H1 (cell line): Measurements from ENCODE around the gene UBP1. TPM values are rescaled to one million over a fixed set of nuclear protein-coding genes. Genes with fewer than 3 reads are reported as not detected.

Experiments
- CHD7 ChIP-seq: fragments of 300-600 bp; sonication (generic); IDR thresholded peaks from 2 replicates; pipeline ENCODE4 v1.7.1; 2012; ENCODE audit warnings: low read length, moderate library complexity, mild to moderate bottlenecking, inconsistent platforms; ENCODE audit not compliant: insufficient replicate concordance
- polyA plus RNA-seq, 7 experiments: library from polyadenylated mRNA; depleted of rRNA in 3 of 7; stranded (reverse) in 5 of 7; unstranded in 2 of 7; fragments of >200 nt in 5 of 7; fragments of 200-250 nt in 2 of 7; gene quantifications; 1 replicate in 5 of 7; 2 replicates in 1 of 7; 4 replicates in 1 of 7; pipeline versions ENCODE4 v1.2.1 to v1.2.3, GENCODE V29; 2011 to 2013; ENCODE audit warnings: missing spikeins in 2 of 7, mixed read lengths in 2 of 7
- total RNA-seq: library from RNA; stranded (reverse); fragmentation: NEBNext Ultra II Directional; extraction: Animal tissue kit (Norgen Biotek cat#: 25700); gene quantifications from 2 replicates; pipeline ENCODE4 v1.2.1, GENCODE V29; 2021

The UBP1 gene
- total and polyA plus RNA-seq, 2 of the 8 experiments (the other 6 are each of a cell fraction or from before 2014, with no cell fraction given): 47.3 to 71.9 TPM

DNA sequence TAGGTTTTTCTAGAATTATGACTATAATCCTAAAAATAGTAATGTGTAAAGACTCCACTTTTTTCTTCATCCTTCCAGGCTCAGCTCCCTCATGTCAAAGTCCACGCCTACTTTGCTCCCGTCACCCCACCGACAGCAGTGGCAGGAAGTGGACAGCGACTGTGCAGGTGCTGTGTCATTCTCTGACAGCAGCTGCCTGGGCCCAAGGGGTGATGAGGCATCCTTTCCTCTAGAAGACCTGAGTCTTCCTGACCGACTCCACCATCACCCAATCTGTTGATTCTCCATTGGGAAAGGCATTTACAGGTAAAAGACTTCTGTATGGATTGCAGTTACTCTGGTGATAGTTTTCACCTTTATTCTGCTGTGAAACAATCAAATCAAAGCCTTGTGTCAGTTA, 54.8 kb downstream of the UBP1 start (continued):
- TF ChIP-seq CHD7: no peak
